Stimulated activated CD8-positive, alpha-beta memory T cell treated with anti-CD3 and anti-CD28 coated beads, Interleukin-7, amount 100 ng/mL, for 4 hours (primary cell): Measurements from ENCODE around the gene PEX13.

Source experiments
- DNase-seq, 2 donors: peaks; one replicate each; pipeline ENCODE4 v3.0.0-alpha.2; 2020; ENCODE audit warnings: low read depth in 2 of 2

Gene PEX13

DNA sequence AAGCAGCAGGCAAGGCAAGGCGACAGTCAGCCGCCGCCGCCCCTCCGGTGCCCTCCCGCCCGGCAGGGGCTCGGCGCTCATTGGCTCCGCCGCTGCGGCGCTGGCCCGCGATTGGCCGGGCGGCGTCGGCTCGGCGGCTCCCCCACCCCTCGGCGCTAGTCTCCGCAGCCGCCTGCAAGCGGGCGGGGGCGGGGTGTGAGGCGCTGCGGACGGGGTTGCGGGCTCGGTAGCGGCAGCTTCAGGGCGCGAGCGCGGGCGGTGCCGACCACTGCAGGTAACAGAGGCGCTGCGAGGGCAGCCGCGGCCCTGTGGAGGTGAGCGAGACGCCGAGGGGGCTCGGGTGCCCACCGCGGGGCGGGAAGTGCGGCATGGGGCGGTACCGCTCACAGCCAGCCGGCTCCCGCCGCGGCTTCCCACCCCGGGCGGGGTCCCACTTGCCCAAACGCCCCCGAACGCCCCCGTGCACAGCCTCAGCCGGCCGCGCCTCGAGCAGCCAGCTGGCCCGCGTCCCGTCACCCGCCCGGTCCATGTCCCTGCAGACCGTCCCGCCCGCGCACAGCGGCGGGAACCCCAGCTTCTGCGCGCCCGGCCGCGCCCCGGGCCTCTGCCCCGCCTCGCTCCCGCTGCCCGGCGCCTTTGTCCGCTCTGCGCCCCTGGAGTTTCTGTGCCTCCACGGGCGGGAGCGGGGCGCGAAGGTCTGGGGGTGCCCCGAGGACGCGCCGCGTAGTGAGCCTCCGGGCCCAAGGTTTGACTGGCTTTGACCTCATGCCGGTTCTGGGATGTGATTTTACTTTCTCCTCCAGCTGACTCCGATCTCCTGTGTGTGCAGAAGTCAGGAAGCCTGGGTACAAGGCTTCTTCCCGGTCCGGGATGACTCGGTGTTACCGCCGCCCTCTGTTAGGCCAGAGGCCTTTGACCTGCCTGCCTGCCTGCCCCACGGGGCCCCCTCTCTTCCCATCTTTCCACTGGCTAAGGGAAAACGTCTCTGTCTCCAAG, 48.5 kb downstream of the PEX13 start, which contains the start of gene SANBR:
Gene SANBR, plus strand, starts transcription at position 158 of the 996 bp plus-strand sequence. CDS start 4,480 bp downstream, outside the sequence.
- DNase-seq = peak; percentile 59 to 83

DNA sequence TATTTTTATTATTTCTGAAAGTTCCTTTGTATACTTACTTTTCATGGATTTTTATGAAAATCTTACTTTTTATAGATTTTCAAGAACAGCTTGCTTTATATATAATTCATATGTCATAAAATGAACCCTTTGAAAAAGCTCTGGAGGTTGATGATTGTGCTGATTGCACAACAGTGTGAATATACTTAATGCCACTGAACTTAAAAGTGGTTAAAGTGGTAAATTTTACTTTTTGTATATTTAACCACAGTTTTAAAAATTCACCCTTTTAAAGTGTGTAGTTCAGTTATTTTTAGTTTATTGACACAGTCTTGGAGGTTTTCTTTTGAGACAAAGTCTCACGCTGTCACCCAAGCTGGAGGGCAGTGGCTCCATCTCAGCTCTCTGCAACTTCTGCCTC, 56.6 kb downstream of the PEX13 start:
- no peak for DNase-seq

DNA sequence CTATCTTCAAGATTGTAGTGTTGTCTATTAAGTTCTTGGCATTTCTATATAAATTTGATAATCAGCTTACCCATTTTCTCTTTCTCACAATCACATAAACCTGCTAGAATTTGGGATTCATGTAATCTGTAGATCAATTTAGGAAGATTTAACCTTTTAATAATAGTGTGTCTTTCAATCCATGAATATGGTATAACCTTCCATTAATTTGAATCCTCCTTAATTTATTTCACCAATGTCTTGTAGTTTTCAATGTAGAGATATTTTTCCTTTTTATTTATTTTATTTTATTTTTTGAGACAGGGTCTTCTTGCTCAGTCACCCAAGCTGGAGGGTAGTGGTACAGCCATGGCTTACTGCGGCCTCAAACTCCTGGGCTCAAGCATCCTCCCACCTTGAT, 68.4 kb downstream of the PEX13 start:
- DNase-seq = no peak

DNA sequence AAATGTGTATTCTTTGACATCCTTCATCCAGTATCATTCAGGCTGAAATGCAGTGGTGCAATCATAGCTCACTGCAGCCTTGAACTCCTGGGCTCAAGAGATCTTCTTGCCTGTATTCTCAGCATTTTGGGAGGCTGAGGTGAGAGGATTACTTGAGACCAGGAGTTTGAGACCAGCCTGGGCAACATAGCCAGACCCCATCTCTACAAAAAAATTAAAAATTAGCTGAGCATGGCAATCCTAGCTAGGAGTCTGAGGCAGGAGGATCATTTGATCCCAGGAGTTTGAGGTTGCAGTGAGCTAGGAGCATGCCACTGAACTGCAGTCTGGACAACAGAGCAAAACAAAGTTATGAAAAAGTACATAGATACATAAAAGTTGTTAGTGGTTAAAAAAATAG, 72.3 kb downstream of the PEX13 start:
- DNase-seq = no peak

DNA sequence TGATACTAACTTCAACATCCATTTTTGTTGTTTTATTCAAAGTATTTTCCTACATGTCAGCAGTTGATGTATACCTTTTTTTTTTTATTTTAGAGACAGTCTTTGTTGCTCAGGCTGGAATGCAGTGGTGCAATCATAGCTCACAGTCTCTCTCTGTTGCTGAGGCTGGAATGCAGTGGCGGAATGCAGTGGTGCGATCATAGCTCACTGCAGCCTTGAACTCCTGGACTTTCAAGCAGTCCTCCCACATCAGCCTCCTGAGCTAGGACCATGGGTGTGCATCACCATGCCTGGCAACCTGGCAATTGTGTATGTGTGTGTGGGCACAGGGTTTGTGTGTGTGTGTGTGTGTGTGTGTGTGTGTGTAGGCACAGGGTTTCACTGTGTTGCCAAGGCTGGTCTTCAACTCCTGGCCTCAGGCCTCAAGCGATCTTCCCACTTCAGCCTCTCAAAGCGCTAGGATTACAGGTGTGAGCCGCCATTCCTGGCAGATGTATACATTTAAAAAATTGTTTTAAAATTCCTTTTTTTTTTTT, 72.9 kb downstream of the PEX13 start:
- DNase-seq = no peak

DNA sequence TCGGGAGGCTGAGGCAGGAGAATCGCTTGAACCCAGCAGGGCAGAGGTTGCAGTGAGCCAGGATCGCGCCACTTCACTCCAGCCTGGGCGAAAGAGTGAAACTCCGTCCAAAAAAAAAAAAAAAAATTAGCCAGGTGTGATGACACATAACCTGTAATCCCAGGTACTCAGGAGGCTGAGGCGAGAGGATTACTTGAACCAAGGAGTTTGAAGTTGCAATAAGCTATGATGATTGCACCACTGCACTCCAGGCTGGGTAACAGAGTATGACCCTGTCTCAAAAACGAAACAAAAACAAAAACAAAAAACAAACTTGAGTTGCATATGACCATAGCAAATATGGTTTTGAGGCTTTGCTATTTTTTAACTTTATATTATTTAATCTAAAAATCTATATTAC, 74.0 kb downstream of the PEX13 start:
- no peak for DNase-seq

DNA sequence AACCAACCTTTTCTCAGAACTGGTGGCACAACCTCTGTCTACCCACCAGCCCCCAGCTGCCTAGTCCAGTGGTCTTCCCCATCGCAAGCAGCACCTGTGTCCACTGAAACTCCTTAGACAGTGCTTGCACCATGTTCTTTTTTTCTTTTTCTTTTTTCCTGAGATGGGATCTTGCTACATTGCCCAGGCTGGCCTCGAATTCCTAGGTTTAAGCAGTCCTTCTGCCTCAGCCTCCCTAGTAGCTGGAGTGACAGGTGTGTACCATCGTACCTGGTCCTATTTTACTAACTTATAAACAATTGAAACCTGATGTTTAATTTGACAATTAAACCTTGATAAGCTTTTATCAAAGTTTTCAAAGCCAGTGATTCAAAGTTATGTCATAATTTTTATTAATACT, 78.9 kb downstream of the PEX13 start:
- DNase-seq = no peak

DNA sequence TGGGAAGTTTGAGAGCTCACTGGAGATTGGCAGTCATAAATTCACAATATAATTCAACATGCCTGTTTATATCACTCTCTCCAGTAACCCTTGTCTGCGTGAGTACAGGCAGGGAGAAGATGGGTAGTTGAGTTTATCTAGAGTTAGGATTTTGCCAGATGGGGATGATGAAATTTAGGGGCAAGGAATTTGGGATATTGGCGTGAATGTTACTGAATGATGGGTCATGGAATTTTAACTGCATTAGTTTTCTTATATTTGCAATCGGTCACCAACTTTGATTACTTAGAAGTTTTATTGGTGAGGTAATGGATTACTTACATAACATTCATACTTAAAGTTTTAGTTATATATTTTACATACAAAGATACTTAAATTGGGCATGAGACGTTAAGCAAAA, 83.3 kb downstream of the PEX13 start:
- DNase-seq = no peak
